GM18519 (cell line): Measurements from ENCODE around the gene NOVA2.
A peak's percentile ranks its signal among the peaks of the same experiment; 100 is the strongest.

Source experiments
- ATAC-seq: cut with Tn5 transposase; IDR thresholded peaks from one replicate; pipeline ENCODE4 v1.9.1; 2021; ENCODE audit warnings: mild to moderate bottlenecking, moderate library complexity; ENCODE audit not compliant: unreplicated experiment, low FRiP score

The NOVA2 gene

GRCh38 chr19:45931055-45931454 lies 42.6 kb downstream of the NOVA2 start:
- ATAC-seq, result no peak

DNA sequence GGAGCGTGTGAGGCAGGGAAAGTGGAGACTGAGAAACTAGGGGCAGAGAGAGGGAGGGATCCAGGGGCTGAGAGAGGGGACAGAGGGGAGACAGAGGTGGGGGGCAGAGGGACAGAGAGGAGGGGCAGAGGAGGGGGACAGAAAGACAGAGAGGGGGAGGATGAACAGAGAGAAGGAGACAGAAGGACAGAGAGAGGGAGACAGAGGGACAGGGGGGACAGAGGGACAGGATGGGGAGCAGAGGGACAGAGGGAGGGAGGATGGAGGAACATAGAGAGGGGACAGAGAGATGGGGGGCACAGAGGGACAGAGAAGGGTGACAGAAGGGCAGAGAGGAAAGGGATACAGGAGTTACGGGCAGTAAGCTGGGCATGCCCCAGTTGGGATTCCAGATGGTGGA lies 44.4 kb downstream of the NOVA2 start:
- ATAC-seq, result no peak

DNA sequence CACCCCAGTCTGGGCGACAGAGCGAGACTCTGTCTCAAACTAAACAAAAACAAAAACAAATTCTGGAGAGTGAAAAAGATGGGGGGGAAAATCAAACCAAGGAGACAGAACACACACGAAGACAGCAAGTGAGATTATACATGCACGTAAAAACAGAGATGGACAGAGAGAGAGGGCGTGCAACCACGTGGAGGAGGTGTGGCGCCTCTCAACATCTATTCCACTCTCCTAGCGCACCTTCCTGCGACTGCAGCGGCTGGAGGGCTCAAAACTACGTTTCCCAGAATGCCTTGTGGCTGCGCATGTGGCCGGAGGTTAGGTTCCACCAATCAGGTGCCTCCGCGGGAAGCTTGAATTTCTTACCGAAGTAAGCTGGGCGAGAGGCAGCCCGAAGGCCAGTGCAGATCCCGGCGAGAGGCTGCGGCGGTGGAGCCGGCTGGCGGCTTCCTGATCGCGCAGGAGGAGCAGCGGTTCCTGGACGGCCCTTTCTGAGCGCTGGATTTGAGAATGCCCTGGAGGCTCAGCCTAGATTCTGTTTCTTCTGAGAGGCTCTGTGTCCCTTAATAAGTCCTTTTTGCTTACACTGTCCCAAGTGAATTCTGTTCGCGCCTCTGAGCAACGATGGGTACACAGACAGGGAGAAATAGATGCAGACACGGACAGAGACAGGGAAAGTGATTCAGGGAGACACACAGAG lies 46.0 kb downstream of the NOVA2 start:
- ATAC-seq, result peak; percentile 47

DNA sequence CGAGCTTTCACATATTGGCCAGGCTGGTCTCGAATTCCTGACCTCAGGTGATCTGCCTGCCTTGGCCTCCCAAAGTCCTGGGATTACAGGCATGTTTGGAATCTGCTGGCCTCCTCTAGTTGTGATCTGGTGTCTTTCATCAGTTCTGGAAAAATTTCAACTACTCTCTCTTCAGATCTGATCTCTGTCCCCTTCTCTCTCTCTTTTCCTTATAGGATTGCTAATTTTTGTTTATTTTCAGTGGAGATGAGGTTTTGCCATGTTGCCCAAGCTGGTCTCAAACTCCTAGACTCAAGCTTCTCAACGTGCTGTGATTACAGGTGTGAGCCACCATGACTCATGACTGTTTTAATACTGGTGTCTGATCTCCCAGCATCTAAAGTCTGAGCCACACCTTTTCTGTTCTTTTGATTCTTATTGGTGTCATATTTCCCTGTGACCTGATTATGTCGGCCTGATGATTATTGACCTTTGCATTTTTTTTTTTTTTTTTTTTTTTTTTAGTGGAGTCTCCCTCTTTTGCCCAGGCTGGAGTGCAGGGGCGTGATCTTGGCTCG lies 48.7 kb downstream of the NOVA2 start:
- ATAC-seq, result no peak

- ATAC-seq, result no peak
These were observed 51.4 kb downstream of the NOVA2 start for GRCh38 chr19:45922281-45922680.

DNA sequence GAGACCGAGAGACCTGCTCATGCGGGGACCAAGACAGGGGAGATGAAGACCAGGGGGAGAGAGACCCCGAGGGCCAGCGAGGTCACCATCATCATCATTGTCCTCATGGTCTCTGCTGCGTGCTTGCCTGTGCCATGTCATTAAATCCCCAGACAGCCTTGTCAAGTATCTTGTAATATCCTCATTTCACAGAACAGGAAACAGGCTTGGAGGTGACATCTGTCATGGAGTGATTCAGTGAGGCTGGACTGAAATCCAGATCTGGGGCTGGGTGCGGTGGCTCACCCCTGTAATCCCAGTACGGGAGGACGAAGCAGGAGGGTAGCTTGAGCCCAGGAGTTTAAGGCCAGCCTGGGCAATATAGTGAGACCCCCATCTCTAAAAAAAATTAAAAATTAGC lies 53.2 kb downstream of the NOVA2 start:
- ATAC-seq, result no peak

DNA sequence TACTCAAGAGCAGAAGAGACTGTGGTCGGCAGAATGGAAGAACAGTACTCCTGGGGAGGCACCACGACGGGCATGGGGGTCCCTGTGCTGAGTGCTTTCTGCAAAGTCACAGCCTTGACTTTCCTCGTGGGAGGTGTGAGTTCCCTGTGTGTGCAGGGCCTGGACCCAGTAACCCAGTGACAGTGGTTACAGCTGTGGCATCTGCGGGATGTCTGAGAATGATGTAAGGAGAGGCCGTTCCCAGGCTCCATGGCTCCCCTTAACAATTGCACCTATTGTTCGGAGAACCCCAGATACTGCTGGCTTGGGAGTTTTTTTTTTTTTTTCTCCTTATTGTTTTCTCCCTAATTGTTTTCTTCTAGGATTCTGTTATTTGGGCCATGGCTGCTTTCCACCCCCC lies 54.0 kb downstream of the NOVA2 start:
- no peak for ATAC-seq

GRCh38 chr19:45918721-45919120 lies 54.9 kb downstream of the NOVA2 start:
- no peak for ATAC-seq

DNA sequence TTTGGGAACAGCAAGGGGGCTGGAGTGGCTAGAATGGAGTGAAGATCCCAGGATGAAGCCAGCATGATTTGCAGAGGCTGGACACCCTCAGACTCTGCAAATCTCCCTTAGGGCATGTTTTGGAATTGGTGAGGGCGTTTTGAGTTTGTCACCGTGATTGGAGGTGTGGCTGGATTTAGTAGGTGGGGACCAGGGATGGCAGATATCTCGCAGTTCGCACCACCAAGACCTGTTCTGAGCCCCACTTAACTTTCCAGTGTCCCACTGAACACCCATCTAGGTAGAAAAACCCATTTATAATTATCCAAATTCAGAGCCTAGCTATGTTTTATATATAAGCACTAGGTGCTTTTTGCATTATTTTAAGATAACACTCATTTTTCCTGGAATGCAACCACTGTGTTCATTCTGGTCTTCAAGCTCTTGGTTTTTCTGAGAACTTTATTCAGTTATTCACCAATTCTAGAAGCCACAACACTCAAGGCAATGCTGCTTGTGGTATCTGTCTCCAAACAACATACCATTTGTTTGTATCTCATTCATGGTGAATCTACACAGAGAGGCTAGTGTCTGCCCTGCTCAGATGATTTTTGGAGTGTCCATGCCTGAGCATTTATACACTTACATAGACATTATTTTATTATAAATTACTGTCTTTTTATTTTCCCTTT lies 56.1 kb downstream of the NOVA2 start:
- no peak for ATAC-seq

DNA sequence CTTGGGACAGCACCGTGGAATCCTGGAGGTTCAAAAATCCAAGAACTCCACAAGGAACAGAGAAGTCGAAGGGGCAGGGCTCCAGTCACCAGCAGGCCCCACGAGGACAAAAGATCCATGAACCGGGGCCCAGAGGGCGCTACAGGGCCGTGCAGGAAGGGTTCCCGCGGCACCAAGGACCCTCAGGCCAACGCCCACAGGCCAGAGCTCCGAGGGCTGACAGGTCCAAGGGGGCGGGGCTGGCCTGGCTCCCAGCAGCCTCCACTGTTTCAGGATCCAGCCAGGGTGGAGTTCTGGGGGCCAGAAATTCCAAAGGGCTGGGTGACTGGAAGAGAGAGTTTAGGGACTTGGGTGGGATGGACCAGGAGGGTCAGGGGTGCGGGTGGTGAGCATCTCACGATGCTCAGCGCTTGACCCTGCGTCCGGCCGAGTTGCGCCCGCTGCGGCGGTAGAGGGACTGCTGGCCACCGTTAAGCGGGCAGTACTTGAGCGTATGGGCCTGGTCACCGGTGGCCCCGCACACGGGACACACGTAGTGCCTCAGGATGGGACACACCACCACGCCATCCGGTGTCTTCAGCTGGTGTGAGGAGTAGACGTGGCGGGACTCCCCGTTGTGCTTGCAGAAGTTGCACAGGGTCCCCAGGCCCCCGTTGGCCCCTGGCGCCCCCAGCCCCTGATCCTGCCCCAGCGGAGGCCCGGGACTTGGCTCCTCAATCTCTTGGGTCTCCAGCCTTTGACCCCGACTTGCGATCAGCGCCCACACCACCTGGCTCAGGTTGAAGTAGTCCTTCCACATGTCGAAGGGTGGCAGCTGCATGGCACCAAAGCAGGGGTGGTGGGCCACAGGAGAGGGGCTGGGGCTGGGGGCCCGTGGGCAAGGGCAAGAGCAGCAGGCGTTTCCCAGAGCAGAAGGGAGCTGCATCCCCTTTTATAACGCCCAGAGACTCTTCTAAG lies 59.5 kb downstream of the NOVA2 start, which contains the start of gene NANOS2:
Gene NANOS2, minus strand, starts transcription at position 905 of the 957 bp plus-strand sequence. Its CDS starts 85 bp downstream, at position 820.
- ATAC-seq, result no peak

- no peak for ATAC-seq
These were observed 62.4 kb downstream of the NOVA2 start for GRCh38 chr19:45911291-45911690.

DNA sequence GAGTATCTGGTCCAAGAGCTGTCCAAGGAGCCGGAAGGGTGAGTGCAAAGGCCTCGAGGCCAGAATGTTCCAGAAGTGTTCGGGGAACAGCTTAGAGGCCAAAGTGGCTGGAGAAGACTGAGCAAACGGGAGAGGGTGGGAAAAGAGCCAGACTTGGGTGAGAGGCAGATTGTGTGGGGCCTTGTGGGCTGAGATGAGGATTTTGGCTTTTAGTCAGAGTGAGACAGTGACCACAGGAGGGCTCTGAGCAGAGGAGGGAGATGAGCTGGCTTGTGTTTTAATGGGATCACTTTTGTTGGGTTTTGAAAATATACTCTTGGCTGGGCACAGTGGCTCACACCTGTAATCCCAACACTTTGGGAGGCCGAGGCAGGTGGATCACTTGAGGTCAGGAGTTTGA lies 64.7 kb downstream of the NOVA2 start:
- no peak for ATAC-seq

GRCh38 chr19:45906221-45906620 lies 67.4 kb downstream of the NOVA2 start:
- no peak for ATAC-seq

DNA sequence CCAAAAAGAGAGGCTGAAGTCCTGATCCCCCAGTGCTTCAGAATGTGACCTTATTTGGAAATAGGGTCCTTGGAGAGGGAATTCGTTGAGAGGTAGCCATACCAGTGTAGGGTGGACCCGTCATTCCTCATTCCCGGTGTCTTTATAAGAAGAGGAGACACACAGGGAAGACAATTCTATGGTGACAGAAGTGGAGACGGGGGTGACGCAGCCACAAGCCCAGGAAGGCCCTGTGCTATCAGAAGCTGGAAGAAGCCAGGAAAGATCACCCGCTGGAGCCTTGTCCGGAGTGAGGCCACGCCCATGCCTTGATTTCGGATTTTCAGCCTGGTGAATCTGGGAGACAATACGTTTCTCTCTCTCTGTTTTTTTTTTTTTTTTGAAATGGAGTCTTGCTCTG lies 68.7 kb downstream of the NOVA2 start:
- ATAC-seq, result no peak

- ATAC-seq, result peak; percentile 84
These were observed 70.7 kb downstream of the NOVA2 start for GRCh38 chr19:45902651-45903625.

GRCh38 chr19:45901912-45902650 lies 71.6 kb downstream of the NOVA2 start, which contains the start of gene MYPOP:
Gene MYPOP, minus strand, starts transcription at chr19:45902613. Its CDS starts 840 bp downstream, at chr19:45901773.
- no peak for ATAC-seq

GRCh38 chr19:45901432-45901911 lies 72.2 kb downstream of the NOVA2 start:
- ATAC-seq, result no peak

DNA sequence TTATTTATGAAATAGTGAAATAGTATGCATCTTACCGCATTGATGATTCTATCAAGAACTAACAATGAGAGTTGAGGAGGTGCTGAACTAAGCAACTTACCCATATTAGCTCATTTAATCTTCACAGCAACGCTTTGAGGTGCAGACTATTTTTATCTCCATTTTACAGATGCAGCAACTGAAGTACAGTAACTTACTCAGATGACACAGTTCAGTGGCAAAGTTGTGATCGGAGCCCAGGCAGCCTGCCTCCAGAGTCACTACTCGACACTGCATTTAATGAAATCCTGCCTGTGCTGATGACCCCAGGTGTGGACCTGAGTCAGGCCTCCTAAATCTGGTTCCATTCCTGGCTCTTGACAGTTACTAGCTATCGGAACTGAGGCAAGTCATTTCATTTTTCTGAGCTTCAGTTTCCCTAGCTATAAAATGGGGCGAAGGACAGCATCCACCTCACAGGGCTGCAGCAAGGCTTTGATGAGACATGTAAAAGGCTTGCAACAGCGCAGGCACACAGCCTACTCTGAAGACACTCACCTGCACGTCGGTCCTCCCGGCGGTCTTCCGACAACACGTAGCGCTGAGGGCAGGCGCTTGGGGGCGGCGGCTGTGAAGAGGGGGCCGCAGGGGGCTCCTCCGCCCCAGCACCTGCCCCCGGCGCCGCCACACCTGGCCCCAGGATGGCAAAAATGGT lies 72.8 kb downstream of the NOVA2 start:
- no peak for ATAC-seq
